GM19324 (cell line): ENCODE measurements around the gene KIAA0319L.

Source experiments
- ATAC-seq: cut with Tn5 transposase; IDR thresholded peaks from one replicate; pipeline ENCODE4 v1.9.1; 2021; ENCODE audit warnings: mild to moderate bottlenecking, moderate library complexity; ENCODE audit not compliant: unreplicated experiment, low FRiP score

Gene KIAA0319L

GRCh38 chr1:35452106-35452774, 105.0 kb downstream of the KIAA0319L start:
- ATAC-seq = no peak

- ATAC-seq = no peak
Measured at GRCh38 chr1:35451125-35451528, 106.1 kb downstream of the KIAA0319L start.

GRCh38 chr1:35449334-35450008, 107.7 kb downstream of the KIAA0319L start:
- ATAC-seq = no peak

GRCh38 chr1:35448344-35448801, 108.8 kb downstream of the KIAA0319L start:
- ATAC-seq = no peak

DNA sequence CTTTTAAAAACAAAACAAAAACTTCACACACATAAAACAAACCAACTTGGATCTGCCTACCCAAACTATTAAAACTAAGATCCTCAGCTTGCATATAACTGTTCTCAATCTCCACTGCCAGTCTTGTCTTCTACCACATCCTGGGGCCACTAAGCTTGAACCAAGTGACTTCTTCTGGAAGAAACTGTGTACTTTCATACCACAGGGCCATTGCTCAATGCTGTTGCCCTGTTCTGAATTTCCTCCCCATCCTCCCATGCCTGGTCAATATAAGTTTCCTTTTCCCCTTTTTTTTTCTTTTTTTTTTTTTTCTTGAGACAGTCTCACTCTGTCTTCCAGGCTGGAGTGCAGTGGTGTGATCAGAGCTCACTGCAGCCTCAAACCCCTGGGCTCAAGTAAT, 109.9 kb downstream of the KIAA0319L start:
- ATAC-seq = no peak

DNA sequence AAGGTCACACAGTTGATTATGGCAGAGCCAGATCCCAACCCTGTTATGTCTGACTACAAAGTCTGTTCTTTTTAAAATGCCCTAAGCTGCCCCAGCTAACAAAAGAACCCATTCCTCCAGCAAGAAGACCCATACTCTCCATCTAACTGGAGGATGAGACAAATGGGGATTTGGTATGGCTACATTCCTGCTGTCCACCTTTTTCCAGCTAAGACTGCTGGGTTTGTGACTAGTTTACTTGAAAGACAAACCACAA, 112.8 kb downstream of the KIAA0319L start:
- ATAC-seq = no peak

GRCh38 chr1:35443768-35444518, 113.3 kb downstream of the KIAA0319L start:
- no peak for ATAC-seq

- ATAC-seq = no peak
Measured at GRCh38 chr1:35442734-35443133, 114.5 kb downstream of the KIAA0319L start.

DNA sequence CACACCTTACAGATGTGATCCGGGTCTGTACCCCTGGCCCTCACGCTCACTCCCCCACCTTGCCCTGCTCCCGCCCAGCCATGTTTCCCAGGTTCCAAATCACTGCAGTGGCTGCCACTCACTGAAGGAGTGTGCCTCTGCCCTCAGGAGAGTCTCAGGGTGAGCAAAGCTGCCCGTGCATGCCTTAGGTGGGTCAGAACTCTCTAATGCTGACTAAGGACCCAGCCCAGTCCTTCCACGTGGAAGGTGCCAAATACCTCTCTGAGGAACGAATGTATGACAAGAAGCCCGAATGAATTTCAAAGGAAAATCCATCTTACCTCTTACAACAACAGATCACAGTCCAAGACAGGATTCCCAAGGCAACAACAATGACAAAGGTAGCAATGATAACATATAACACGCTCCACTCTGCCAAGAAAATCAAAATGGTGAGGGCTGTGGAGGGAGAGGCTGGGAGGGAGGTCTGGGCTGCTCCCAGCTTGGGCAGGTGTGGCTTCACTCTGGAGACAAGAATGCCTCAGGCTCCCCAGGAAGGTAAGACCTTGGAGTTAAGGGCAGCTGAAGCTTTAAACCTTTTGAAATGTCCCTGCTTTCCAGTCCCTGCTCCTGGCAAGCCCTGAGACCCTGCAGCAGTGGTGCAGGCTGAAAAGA, 115.2 kb downstream of the KIAA0319L start:
- no peak for ATAC-seq

DNA sequence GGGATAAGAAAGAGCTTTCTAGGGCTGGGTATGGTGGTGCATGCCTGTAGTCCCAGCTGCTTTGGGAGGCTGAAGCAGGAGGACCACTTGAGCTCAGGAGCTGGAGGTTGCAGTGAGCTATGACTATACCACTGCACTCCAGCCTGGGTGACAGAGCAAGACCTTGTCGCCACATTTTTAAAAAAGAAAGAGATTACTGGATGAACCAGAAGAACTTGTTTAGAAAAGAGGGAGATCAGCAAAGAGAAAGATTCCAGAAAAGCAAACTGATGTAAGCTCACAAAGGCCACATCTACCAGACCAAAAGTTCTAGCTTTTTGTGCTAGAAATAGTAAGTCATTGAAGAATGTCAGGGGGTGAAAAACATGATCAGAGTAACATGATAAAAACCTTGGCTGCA, 117.6 kb downstream of the KIAA0319L start:
- no peak for ATAC-seq

GRCh38 chr1:35437200-35437599, 120.0 kb downstream of the KIAA0319L start:
- ATAC-seq = no peak

DNA sequence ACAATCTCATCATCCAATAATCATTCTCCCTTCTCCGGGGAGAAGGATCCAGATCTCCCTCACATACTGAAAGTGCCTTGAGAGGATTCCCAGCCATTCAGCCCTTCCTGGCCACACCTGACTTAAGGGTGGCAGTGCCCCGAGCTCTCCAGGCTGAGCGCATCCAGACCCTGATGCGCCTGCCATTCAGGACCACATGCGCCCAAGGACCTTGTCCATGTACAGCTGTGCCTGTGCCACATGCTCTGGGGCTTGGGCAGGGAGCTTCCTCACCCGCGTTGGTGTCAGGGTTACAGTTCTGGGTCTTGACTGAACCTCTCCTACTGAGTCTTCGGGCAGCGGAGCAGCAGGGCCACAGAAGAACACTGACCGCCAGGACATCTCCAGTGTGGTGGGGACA, 121.1 kb downstream of the KIAA0319L start:
- no peak for ATAC-seq

DNA sequence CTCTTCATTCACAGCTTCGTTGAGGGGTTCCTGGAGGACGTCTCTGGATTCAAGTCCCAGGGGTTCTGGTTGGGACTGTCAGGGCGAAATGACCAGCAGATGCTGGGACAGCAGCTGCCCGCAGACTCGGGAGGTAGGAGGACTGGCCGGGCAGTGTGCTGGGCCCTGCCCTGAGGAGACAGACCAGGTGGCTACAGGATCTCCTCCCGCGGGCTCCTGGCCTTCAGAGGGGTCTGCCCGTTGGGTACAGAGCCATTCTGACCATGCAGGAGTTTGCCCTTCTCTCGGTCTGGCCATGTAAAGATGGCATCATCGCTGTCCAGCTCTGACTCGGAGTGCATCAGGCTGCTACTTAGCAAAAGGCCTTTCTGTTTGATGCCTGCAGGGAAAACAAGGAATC, 122.5 kb downstream of the KIAA0319L start:
- ATAC-seq = no peak

- no peak for ATAC-seq
Measured at GRCh38 chr1:35433714-35434113, 123.5 kb downstream of the KIAA0319L start.

DNA sequence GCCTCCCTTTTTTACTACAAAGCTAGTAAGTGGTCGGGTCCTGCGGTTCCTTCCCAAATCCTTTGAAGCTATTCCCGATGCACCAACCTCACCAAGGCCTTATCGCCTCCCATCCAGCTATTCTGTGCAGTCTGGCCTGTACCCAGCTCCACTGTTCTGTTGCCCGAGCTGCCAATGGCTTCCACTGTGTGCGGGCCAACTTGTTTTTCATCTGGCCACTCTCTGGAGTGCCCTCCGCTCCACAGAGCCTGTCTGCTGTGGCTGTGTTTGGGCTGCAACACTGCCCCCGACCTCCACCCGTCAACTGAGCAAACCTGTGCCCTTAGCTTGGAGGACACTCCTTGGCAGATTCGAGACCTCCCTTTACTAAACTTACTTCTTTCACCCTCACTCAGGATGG, 125.0 kb downstream of the KIAA0319L start:
- ATAC-seq = no peak

DNA sequence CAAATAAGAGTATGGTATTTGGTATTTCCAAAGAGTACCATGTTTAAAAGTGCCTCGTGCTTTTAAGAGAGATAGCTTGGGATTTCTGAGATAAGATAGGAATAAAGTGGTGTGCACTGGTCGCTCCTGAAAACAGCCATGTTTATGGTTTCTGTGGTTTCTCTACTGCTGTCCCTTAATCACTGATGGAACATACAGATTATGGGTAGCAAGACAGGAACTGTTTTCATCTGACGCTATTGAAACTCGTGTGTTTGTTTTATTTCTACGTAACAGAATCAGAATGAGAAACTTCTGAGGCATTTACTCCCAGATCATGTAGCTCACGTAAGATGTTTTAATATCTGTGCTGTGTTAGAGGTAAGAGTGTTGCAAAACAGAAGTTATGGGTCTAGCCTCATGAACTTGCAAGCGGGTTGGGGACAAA, 126.0 kb downstream of the KIAA0319L start:
- no peak for ATAC-seq

DNA sequence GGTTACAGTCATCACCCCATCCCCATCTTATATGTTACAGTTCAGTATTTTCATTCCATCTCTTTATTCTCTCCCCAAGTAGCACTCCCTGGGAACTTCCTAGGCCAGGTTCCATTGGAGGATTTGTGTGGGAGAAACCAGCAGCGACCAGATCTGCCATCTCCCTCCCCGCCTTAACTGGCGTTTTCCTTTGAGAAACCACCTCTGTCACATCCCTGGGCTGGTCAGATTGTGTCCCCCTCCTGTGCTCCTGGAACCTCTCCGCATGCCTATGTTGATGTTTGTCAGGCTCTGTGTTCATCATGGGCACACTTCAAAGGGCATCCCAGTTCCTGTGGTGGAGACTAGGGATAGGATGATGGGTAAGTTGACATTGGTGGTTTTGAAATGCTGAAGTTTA, 126.4 kb downstream of the KIAA0319L start:
- ATAC-seq = no peak

GRCh38 chr1:35428360-35428759, 128.8 kb downstream of the KIAA0319L start:
- ATAC-seq = no peak

DNA sequence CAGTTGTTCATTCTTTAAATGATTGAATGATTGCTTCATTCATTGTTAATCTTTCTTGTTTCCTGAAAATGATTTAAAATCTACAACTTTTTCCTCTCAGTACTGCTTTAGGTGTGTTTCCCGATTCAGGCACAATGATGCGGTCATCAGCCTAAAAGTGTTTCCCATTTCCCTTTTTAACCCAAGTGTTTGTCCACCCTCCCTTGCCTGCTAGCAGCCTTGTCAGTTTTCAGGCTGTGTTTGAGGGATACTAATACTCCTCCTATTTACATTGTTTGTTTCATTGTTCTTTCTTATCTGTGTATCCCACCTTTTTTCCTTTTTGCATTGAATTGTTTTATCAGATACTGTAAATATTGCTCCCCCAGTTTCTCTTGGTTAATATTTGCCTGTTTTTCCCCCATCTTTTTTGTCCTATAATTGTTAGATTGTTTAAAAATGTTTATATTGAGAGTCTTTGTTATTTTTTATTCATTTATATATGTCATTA, 131.1 kb downstream of the KIAA0319L start:
- no peak for ATAC-seq

- ATAC-seq = no peak
Measured at GRCh38 chr1:35408925-35409324, 148.3 kb downstream of the KIAA0319L start.

GRCh38 chr1:35407743-35408142, 149.5 kb downstream of the KIAA0319L start:
- no peak for ATAC-seq
